SU-DHL-6 (cell line): Measurements from ENCODE around the gene MICAL3.

Experiments
- H2AFZ ChIP-seq: fragments of 200-600 bp; sonication (generic); 2 replicates; pipeline ENCODE4 v1.6.1; 2014; ENCODE audit warnings: low read depth, mild to moderate bottlenecking, moderate library complexity, mixed read lengths, antibody characterized with exemption, low read length; ENCODE audit not compliant: severe bottlenecking
- H3F3A ChIP-seq: fragments of 200-600 bp; shearing (Covaris generic); 2 replicates; pipeline ENCODE4 v1.6.0; 2016; ENCODE audit warnings: antibody characterized with exemption, mild to moderate bottlenecking; ENCODE audit not compliant: insufficient read depth
- H3K27ac ChIP-seq: fragments of 200-600 bp; sonication (generic); 2 replicates; pipeline ENCODE4 v1.5.1; 2016; ENCODE audit warnings: low read depth, mild to moderate bottlenecking, low read length, moderate library complexity, mixed read lengths
- H3K27me3 ChIP-seq: fragments of 200-600 bp; sonication (generic), shearing (Covaris generic); 2 replicates; pipeline ENCODE4 v1.6.0; 2014; ENCODE audit warnings: mild to moderate bottlenecking, low read length
- H3K36me3 ChIP-seq: fragments of 200-600 bp; sonication (generic); 2 replicates; pipeline ENCODE4 v1.6.1; 2014; ENCODE audit warnings: mild to moderate bottlenecking, low read length, mixed read lengths
- H3K4me2 ChIP-seq: fragments of 300-600, 200-600 bp; shearing (Covaris generic), sonication (generic); 2 replicates; pipeline ENCODE4 v1.6.0; 2014; ENCODE audit warnings: low read length, low read depth, mild to moderate bottlenecking; ENCODE audit not compliant: poor library complexity, severe bottlenecking
- H3K4me3 ChIP-seq: fragments of 200-600 bp; sonication (generic); 2 replicates; pipeline ENCODE4 v1.5.1; 2014; ENCODE audit warnings: antibody characterized with exemption, low read length, mild to moderate bottlenecking, mixed read lengths; ENCODE audit not compliant: insufficient read depth, poor library complexity, severe bottlenecking
- H3K79me2 ChIP-seq: fragments of 200-600 bp; sonication (generic); 2 replicates; pipeline ENCODE4 v1.6.1; 2014; ENCODE audit warnings: mild to moderate bottlenecking, low read length, moderate library complexity; ENCODE audit not compliant: insufficient read depth
- H3K9ac ChIP-seq: fragments of 200-600 bp; sonication (generic); 2 replicates; pipeline ENCODE4 v1.7.0; 2014; ENCODE audit warnings: mild to moderate bottlenecking, low read length
- H3K9me2 ChIP-seq: fragments of 200-600 bp; sonication (generic); replicated peaks from 2 replicates; pipeline ENCODE4 v1.6.1; 2014; ENCODE audit warnings: low read length; ENCODE audit not compliant: insufficient read depth
- H3K9me3 ChIP-seq: fragments of 200-600 bp; sonication (generic); 2 replicates; pipeline ENCODE4 v1.6.1; 2014; ENCODE audit warnings: low read length, mixed read lengths; ENCODE audit not compliant: insufficient read depth
- H4K20me1 ChIP-seq: fragments of 200-600 bp; sonication (generic); 2 replicates; pipeline ENCODE4 v1.6.1; 2014; ENCODE audit warnings: low read depth, mild to moderate bottlenecking, antibody characterized with exemption, low read length, moderate library complexity, mixed read lengths
- CTCF ChIP-seq: fragments of 200-600 bp; sonication (generic); IDR thresholded peaks from one replicate; pipeline ENCODE4 v1.5.1; 2017; ENCODE audit warnings: antibody characterized with exemption, mild to moderate bottlenecking, low read length, moderate library complexity; ENCODE audit not compliant: insufficient read depth, poor library complexity, severe bottlenecking
- EZH2phosphoT487 ChIP-seq: fragments of 200-600 bp; sonication (generic), shearing (Covaris generic); conservative IDR thresholded peaks from 2 replicates; pipeline ENCODE4 v1.6.1; 2018; ENCODE audit warnings: mild to moderate bottlenecking, antibody characterized with exemption, low read length, moderate library complexity, mixed read lengths

The MICAL3 gene

GRCh38 chr22:17833489-17833888 is 190.9 kb downstream of the MICAL3 start:
- no peak for TF ChIP-seq CTCF
- TF ChIP-seq EZH2phosphoT487: no peak
- no peaks in the 10 kb centered on the region for H3K36me3 ChIP-seq
- no peaks in the 10 kb centered on the region for H3F3A ChIP-seq
- H3K9me3 ChIP-seq: no peaks in the 10 kb centered on the region
- H2AFZ ChIP-seq: no peak overlapping the region
- H3K9me2 ChIP-seq: no peaks in the 10 kb centered on the region
- no peaks in the 10 kb centered on the region for H3K79me2 ChIP-seq
- no peak overlapping the region for H3K27ac ChIP-seq
- no peak overlapping the region for H3K4me2 ChIP-seq
- no peak overlapping the region for H3K9ac ChIP-seq
- no peaks in the 10 kb centered on the region for H4K20me1 ChIP-seq
- no peaks in the 10 kb centered on the region for H3K27me3 ChIP-seq
- no peak overlapping the region for H3K4me3 ChIP-seq

GRCh38 chr22:17832665-17833064 is 191.7 kb downstream of the MICAL3 start:
- H3K79me2 ChIP-seq: no peaks in the 10 kb centered on the region
- TF ChIP-seq CTCF: no peak
- no peak for TF ChIP-seq EZH2phosphoT487
- H3K4me3 ChIP-seq: no peak overlapping the region
- H3K4me2 ChIP-seq: no peak overlapping the region
- no peak overlapping the region for H3K9ac ChIP-seq
- H3K9me2 ChIP-seq: no peaks in the 10 kb centered on the region
- H3K27ac ChIP-seq: no peak overlapping the region
- H3K27me3 ChIP-seq: no peaks in the 10 kb centered on the region
- H3K9me3 ChIP-seq: no peaks in the 10 kb centered on the region
- no peak overlapping the region for H2AFZ ChIP-seq
- H3F3A ChIP-seq: no peaks in the 10 kb centered on the region
- H3K36me3 ChIP-seq: no peaks in the 10 kb centered on the region
- H4K20me1 ChIP-seq: no peaks in the 10 kb centered on the region

GRCh38 chr22:17831501-17832251 is 192.7 kb downstream of the MICAL3 start:
- no peak overlapping the region for H3K9ac ChIP-seq
- no peaks in the 10 kb centered on the region for H3K9me2 ChIP-seq
- no peak overlapping the region for H3K4me2 ChIP-seq
- no peaks in the 10 kb centered on the region for H3K79me2 ChIP-seq
- H3F3A ChIP-seq: no peaks in the 10 kb centered on the region
- H3K4me3 ChIP-seq: no peak overlapping the region
- no peak overlapping the region for H3K27ac ChIP-seq
- no peaks in the 10 kb centered on the region for H3K27me3 ChIP-seq
- TF ChIP-seq EZH2phosphoT487: no peak
- no peak overlapping the region for H2AFZ ChIP-seq
- no peaks in the 10 kb centered on the region for H4K20me1 ChIP-seq
- H3K36me3 ChIP-seq: no peaks in the 10 kb centered on the region
- no peaks in the 10 kb centered on the region for H3K9me3 ChIP-seq
